Hippocampal formation (tissue), 2 donors: ENCODE results near the gene GRM1.
A peak's percentile ranks its signal among the peaks of the same experiment; 100 is the strongest.
"Not testable (repeated sequence)": the region's sequence is repeated elsewhere in the genome, so short reads cannot be mapped to it uniquely, and the experiment has no call there.

Source experiments
- DNase-seq, 2 donors: peaks; one replicate each; lab custom pipeline; 2025; lab: John Stamatoyannopoulos, UW

GRM1 gene

DNA sequence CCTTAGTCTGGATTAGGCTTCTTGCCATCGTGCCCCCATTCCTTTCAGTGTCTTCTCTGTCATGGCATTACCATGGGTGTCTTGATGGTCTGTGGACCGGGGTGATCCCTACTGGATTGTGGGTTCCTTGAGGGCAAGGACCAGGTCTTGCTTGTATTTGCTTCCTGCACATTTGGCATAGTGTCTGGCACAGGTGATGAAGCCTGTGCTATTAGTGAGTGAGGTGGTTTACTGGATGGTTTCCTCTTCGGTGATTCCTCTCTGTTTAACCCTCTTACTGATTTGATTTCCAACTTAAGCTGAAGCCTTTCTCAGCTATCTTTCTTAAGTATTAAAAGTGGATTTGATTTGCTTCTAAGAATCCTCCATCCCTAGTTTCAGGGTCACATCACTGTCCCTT, 162.3 kb downstream of the GRM1 start:
- DNase-seq = no peak

DNA sequence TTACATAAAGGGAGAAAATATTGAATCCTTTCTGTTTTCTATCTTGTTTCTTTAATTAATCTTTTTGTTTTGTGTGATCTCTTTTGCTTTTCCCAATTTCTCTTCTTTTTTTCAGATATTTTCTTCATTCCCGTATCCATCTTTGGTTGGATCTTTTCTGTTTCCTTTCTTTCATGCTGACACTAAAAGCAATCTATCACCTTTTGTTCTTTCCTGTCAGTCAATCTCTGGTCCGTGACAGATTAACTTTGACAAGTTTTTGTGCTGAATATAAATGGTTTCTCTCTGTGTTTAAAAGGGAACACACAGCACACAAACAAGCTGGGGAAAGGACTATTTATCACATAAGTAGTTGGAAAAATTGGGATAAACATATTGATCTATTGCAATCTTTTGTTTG, 162.8 kb downstream of the GRM1 start:
- DNase-seq = no peak

DNA sequence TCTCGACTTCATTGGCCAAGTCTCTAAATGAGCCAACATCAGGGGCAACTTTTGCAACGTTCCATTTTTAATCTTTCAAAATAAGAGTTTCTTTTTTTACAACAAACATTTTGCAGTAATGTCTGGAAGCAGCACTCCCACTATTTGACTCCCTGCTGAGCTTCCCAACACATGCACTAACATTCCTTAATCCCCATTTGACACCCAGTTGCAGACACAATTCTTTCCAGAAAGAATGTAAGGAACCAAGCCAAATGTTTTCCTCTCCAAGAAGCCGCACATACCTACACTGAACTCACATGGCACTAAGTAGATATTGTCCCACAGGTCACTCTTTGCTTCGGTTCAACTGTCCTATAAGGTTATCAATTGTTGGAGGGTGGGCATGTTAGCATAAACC, 165.6 kb downstream of the GRM1 start:
- DNase-seq = no peak

DNA sequence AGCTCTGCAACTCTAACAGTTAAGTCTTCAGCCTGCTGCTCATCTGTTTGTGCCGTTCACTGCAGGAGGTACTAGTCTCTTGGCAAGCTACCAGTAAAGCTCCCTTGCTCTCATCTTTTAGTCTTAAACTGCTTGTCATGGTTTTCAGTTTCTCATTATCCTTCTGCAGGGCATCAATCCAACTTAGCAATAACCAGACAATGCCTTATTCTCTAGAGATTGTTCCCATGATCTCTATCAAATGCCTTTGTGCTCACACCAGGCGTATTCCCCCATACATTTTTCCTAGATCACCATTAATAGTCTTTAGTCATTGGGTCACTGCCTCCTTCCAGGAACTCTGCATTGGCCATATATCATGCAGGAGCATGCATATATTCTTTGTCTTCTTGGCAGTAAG, 171.3 kb downstream of the GRM1 start:
- peak in 1 of 2 donors; percentile 44 for DNase-seq

DNA sequence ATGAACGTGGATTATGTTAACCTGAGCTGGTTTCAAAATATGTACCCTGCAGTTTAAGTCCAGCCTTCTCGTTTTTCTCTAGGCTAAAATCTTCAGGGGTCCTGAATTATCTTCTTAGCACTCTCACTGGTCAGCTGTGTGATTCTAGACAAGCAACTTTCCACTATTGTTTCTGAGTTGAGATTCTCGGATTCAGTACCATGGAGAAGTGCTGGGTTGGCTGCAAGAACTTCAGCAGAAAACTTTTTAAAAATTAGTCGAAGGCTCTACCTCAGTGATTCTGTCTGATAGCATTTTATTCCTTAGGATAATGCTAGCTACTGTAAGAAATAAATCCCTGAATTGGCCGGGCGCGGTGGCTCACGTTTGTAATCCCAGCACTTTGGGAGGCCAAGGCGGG, 173.7 kb downstream of the GRM1 start:
- no peak for DNase-seq

DNA sequence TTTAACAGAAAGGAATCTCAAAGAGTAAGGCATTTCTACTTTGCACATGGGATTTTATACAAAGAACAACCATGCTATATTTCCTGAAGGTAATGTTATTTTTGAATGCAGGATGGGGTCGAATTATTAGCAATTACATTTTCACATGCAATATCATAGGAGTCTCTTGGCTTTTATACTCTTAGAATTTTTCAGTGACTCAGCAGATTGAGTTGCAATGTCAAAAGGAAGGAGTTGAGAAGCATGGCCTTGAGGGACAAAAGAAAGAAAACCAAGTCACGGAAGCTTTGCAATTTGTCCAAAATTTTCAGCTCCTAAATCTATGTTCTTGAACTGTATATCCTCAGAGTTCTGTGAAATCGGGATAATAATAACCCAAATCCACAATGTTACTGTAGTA, 181.1 kb downstream of the GRM1 start:
- no peak for DNase-seq

DNA sequence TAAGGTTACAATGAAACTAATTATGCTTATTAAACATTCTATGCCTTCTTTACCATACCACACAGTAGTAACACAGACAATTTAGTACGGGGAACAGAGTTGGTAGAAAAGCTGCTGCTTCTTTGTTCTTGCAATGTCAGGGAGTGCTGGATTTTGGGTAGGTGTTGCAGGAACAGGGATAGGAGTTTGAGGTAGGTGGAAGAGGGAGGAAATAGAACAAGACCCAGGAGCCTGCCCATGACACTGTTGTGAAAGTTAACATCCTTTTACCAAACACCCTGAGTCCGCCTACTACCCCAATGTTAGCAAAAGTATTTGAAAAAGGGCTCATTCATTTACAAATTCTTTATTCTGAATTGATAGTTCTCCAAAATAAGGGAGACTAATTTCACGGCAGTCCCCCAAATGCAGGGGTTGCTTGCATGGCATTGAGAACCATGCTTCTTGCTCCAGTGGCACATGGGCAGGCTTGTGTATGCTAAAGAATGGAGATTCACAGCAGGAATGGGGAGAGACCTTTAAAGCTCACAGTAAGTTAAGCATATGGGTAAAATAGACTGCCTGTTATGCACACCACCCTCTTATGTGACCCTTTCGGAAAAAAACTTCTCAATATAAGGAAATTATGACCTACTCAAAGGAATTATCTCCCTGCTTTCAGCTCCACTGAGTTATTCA, 181.7 kb downstream of the GRM1 start:
- DNase-seq = no peak

DNA sequence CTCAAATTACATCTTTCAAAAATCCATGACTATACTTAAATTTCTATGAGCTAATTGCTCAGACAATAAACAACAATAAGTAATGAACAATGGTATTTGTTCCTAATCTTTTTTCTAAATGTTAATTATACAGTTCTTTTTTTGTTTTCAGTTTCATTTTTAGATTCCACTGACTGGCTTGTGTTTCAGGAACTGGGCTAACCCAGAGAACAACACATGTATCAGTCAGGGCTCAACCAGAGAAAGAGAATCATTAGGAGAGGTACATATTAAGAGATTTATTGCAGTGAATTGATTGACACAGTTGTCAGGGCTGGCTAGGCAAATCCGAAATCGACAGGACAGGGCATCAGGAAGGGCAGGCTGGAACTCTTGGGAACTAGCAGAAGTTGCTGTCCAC, 182.8 kb downstream of the GRM1 start:
- DNase-seq = no peak

DNA sequence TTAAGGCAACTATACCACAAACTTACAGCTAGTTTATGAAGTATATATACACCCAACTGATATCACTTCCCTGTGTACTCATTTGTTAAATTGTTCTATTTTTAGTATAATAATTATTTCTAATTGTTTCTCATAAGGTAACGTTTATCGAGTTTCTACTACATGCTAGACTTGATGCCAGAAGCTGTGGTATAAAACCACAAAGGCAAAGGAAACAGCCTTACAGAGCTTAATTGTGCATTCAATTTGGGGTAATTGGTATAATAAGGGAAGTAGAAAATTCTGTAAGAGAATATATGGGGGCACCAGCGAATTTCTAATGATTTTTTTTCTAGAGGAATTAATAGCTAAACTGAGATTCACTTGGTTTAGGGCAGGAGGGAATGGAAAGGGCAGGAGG, 183.9 kb downstream of the GRM1 start:
- DNase-seq = no peak

DNA sequence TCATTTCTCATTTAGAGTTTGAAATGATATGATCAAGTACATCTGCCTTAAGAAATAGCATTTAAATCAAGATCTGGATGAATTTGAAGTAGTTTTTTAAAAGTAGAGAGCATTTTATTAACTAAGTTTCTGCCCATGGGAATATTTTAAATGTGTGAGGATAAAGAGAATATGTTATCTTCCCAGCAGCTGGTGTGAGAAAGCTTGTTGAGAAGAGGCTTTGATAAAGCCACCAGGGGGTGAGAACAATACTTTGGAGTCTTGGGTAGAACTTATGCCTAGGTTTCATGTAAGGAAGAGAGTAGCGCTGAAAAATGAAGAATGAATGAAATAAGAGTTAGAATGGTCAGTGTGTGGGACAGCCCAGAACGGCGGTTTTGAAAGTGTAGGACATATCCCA, 190.2 kb downstream of the GRM1 start:
- no peak for DNase-seq

DNA sequence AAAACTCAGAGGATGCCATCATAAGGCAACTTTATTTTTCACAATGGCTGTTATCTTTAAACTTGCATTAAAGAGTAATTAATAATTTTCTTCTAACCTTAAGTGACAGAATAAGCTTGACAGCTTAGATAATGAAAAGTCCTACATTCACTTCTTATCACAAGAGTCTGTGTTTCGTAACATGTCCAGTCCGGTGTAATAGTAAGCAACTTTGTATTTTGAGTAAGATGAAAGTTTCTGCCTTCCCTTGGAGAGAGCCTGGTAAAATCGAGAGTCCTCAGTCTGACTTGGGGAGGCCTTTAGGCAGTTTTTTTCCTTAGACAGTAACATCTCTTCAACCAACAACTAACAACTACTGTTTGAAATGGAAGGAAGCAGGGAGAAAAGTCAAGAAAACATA, 195.6 kb downstream of the GRM1 start:
- no peak for DNase-seq

DNA sequence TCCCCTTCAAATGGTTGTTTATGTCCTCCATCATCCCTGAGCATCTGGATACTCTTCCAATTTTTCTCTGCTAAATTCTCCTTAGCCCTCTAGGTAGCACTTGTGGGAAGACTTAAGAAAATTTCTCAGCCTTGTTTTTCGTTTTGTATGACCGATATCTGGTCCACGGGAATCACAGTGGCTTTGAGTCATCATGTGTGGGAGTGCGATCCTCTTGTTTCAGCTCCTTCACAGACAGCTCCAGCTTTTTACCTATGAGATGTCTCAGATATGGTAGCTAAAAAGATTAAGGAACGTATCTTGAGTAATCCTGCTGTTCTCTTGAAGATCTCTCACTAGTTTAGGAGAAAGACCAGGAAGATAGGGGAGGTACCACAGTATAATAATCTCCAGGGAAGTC, 196.1 kb downstream of the GRM1 start:
- DNase-seq = no peak

DNA sequence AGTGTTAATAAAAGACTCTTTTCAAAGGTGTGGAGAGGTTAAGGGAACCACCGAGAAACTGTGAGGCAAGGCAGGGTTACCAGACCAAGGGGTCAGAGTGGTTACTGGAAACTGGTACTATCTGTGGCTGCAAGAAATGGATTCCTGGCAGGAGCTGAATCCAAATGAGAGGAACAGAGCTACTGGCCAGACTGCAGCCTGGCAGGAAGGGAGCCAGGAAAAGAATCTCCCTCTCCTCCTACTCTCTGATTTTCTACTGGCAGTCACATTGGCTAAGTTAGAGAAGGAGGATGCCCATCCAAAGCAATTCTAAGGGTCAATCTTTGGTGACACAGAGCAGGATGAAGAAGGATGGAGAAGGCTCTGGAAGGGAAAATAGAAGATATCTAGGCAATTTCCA, 211.5 kb downstream of the GRM1 start:
- DNase-seq = no peak

DNA sequence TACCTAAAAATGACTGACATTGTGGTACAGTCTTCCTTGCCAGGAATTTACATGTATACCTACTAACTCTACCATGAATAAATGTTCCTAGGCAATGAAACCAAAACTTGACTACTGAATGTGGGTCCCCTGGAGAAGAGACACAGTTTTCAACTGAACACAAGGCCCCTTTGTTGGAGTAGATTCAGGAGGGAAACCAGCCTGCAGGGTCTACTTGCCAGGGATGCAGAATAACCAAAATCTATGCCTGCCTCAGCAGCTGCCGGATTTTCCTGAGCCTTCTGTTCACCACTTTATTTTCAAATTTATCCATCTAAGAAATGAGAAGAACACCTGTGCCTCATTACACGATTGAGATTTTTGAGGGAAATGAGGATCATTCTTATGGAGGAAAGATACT, 211.9 kb downstream of the GRM1 start:
- no peak for DNase-seq

DNA sequence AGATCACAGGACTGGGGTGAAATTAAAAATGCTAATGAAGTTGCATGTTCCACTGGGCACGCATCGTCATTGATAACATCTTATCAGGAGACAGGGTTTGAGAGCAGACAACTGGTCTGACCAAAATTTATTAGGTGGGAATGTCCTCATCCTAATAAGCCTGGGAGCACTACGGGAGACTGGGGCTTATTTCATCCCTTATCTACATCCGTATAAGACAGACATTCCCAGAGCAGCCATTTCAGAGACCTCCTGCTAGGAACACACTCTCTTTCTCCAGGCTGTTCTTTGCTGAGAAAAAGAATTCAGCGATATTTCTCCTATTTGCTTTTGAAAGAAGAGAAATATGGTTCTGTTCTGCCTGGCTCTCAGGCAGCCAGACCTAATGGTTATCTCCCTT, 214.8 kb downstream of the GRM1 start:
- DNase-seq = not testable (repeated sequence)

DNA sequence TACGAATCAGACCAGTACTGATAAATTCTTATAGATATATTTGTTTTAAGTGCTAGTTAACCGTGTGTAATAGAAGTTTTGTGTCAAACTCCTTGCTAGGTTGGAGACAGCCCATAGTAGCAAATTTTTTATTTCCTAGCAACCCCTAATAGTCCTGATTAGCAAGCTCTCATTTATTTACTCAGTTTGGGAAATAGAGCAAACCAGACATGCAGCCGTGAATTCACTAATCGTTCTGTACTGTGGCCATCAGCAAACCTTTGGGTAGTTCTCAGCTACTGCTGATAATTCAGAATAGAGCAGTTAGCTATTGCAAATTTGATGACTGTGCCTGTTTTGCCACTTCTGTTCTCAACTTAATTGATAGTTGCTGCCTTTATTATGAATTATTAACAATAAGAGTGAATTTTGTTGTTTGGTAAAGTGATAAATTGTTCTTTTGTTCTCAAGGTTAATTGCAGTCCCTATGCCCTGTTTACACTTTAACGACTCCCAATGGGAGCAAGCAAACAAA, 215.8 kb downstream of the GRM1 start:
- no peak for DNase-seq

DNA sequence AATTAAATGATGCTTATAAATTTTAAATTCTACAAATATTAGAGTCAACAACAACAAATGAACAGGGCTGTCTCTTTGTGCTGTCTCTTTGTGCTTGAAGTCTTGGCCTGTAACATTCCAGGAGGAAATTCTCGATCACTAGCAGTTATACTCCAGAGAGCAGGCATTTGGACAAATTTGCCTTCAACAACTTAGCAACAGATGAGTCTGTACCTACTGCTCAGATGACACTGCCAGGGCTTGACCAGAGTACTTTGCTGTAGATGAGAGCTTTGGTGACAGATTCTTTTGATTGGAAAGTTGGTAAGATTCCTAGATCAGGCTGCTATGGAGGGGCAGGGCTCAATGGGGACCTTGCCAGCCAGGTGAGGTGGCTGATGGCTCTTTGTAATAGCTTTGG, 217.2 kb downstream of the GRM1 start:
- DNase-seq = no peak

DNA sequence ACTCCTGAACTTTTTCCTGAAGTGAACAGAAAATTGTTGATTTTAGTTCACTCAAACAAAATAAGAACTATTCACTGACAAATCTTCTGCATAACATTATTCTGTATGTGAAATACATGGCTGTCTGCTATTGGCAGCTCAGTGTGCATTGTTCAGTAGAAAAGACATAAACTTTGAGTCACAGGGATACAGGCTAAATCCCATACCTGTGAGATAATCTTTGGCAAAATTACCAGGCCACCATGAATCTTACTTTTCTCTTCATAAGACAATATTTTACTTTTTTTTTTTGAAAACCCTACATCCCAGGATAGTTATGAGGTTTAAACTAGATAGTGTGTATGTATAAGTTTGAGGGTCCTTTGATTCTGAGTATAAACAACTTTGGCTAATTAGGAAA, 224.8 kb downstream of the GRM1 start:
- DNase-seq = no peak

DNA sequence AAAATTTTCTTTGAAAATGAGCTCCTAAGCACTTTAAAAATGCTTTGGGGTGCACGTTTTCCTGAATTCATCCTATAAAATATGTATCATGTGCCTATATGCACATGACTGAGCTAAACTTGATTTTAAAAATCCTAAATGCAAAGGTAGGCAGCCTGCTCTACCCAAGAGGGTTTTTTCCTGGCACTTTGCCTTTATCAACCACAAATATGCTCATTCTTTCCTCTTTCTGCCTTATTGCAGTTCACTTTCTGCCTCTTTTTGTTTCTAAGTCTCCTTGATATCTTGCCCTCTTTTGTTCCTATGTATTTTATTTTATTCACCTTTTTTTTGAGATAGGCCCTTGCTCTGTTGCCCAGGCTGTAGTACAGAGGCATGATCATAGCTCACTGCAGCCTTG, 229.3 kb downstream of the GRM1 start:
- DNase-seq = no peak

DNA sequence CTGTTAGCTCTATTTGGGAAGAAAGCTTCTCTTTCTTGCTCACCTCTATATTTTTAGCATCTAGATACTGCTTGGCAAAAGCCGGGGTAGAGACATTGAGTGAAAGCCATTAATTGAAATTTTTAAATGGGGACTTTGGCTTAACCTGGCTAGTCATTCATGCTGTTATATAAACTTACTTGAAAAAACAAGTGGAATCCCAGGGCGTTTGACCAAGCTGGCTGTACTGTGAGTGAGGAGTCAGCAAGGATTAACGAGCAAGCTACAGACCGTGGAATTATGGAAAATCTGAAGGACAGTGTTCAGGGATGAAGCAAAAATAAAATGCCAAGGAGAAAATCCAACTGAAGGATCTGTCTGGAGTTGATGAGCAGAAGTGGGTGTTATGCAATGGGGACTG, 232.0 kb downstream of the GRM1 start:
- DNase-seq = no peak

DNA sequence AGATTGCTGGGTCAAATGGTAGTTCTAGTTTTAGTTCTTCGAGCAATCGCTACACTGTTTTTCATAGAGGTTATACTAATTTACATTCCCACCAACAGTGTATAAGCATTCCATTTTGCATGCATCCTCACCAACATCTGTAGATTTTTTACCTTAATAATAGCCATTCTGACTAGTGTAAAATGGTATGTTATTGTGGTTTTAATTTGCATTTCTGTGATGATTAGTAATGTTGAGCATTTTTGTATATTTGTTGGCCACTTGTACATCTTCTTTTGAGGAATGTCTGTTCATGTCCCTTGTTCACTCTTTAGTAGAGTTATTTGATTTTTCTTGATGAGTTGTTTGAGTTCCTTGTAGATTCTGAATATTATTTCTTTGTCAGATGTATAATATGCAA, 236.2 kb downstream of the GRM1 start:
- DNase-seq = no peak

DNA sequence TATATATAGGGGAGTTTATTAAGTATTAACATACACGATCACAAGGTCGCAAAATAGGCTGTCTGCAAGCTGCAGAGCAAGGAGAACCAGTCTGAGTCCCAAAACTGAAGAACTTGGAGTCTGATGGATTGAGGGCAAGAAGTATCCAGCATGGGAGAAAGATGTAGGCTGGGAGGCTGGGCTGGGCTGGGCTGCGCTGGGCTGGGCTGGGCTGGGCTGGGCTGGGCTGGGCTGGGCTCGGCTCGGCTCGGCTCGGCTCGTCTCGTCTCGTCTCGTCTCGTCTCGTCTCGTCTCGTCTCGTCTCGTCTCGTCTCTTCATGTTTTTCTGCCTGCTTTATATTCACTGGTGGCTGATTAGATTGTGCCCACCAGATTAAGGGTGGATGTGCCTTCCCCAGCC, 238.6 kb downstream of the GRM1 start:
- DNase-seq = no peak

DNA sequence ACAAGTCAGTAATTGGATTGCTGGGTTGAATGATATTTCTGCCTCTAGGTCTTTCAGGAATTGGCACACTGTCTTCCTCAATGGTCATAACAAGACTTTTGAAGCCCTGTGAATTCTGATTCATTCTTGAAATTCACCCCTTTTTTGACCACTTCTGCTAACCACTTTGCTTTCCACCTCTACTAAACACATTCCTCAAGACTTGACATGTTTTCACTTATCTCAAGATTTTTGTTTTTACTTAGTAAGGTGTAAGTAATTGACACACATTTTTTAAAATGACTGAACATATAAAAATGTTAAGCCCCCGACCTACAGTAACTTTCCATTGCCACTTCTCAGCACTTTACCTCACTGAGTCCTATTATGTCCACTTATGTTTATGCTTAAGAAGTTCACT, 239.1 kb downstream of the GRM1 start:
- no peak for DNase-seq

DNA sequence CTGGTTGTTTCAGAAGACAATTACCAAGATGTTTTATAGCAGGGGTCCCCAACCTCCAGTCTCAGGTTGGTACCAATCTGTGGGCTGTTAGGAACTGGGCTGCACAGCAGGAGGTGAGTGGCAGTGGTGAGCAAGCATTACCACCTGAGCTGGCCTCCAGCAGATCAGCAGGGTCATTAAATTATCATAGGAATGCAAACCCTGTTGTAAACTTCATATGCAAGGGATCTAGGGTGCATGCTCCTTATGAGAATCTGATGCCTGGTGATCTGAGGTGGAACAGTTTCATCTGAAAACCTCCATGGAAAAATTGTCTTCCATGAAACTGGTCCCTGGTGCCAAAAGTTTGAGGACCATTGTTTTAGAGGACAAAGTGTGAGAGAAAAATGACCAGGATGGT, 240.6 kb downstream of the GRM1 start:
- no peak for DNase-seq
